GM19467 (cell line): ENCODE data around the gene NOL3.

Experiments
- ATAC-seq: cut with Tn5 transposase; IDR thresholded peaks from one replicate; pipeline ENCODE4 v1.9.1; 2021; ENCODE audit warnings: mild to moderate bottlenecking, moderate library complexity; ENCODE audit not compliant: unreplicated experiment

The NOL3 gene

GRCh38 chr16:67154578-67155294 is 15.6 kb upstream of the NOL3 start:
- ATAC-seq, result no peak

GRCh38 chr16:67155295-67156142 is 14.8 kb upstream of the NOL3 start:
- ATAC-seq, result no peak

- ATAC-seq, result no peak
Measured at GRCh38 chr16:67156143-67156844, 14.0 kb upstream of the NOL3 start.

GRCh38 chr16:67157106-67157748 is 13.1 kb upstream of the NOL3 start:
- ATAC-seq, result no peak

GRCh38 chr16:67157892-67158635 is 12.3 kb upstream of the NOL3 start:
- no peak for ATAC-seq

GRCh38 chr16:67158637-67159600 is 11.4 kb upstream of the NOL3 start:
- ATAC-seq, result peak; percentile 30

GRCh38 chr16:67161595-67162058 is 8.7 kb upstream of the NOL3 start:
- no peak for ATAC-seq

GRCh38 chr16:67162506-67163163 is 7.7 kb upstream of the NOL3 start:
- ATAC-seq, result no peak

- ATAC-seq, result no peak
Measured at GRCh38 chr16:67163164-67163998, 7.0 kb upstream of the NOL3 start.

GRCh38 chr16:67163999-67164558 is 6.3 kb upstream of the NOL3 start:
- no peak for ATAC-seq

GRCh38 chr16:67164599-67165061 is 5.7 kb upstream of the NOL3 start, which contains the start of gene HSF4:
HSF4 (plus strand) TSS chr16:67164745; CDS start chr16:67164812, 67 bp downstream.
- ATAC-seq, result no peak

- no peak for ATAC-seq
Measured at GRCh38 chr16:67165121-67166078, 4.9 kb upstream of the NOL3 start.

- no peak for ATAC-seq
Measured at GRCh38 chr16:67166110-67166547, 4.2 kb upstream of the NOL3 start.

- ATAC-seq, result no peak
Measured at GRCh38 chr16:67166598-67167168, 3.7 kb upstream of the NOL3 start.

- ATAC-seq, result no peak
Measured at GRCh38 chr16:67167588-67167987, 2.8 kb upstream of the NOL3 start.

GRCh38 chr16:67169011-67169451 is 1.3 kb upstream of the NOL3 start:
- no peak for ATAC-seq
